ENCODE data around the gene HLCS. TPM values are rescaled to one million over a fixed set of nuclear protein-coding genes. Genes with fewer than 3 reads are reported as not detected.

The HLCS gene
- total and polyA plus RNA-seq, 2 of the 8 experiments (the other 6 are each of a cell fraction or from before 2014, with no cell fraction given), result 4.7 to 12.2 TPM

DNA sequence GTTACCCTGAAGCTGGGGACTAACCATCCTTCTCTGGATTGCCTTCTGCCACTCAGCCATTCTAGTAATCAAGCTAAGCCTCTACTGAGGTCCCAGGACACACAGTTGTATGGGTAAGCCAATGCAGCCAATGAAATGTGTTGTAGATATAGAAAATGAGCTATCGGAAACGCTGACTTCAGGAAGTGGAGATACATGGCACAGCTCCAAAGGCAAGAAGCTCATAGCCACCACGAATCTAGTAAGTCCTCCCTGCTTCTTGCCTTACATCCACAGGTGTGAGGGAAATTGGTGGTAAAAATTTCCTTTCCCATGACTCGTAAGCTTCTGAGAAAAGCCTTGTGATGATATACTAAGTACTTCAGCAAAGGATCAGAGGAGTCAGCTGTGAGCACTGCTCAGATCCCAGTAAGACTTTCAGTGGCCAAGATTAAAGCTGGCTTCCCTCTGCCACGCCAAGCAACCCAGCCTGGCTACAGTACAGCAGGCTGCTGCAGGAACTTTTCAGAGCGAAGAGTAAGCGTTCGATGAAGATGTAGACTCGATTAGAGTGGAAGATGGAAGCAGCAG, 149.8 kb downstream of the HLCS start:
- H3K56ac ChIP-seq (replicated peaks; ENCODE audit: insufficient read length, low read depth, low read length), result no peak overlapping the region
- H2BK120ac ChIP-seq (replicated peaks; ENCODE audit: low read depth, low read length), result no peak overlapping the region
- H3K36me3 ChIP-seq (ENCODE audit: control insufficient read depth in 2 of 4, insufficient read depth in 4 of 4, low read length in 3 of 4), result no peaks in the 10 kb centered on the region
- peaks cover 0 to 2% of the 10 kb centered on the region in 2 experiments for H4K20me1 ChIP-seq (replicated peaks in 1 of 2; ENCODE audit: control insufficient read depth in 1 of 2, insufficient read depth in 2 of 2, low read length in 2 of 2)
- H3K23me2 ChIP-seq (ENCODE audit: low read depth, low read length), result no peaks in the 10 kb centered on the region
- no peak overlapping the region for H3K27ac ChIP-seq (ENCODE audit: low read depth, low read length)
- no peaks in the 10 kb centered on the region for H3K79me2 ChIP-seq (ENCODE audit: control insufficient read depth in 1 of 2, insufficient read depth in 2 of 2, low read length in 2 of 2)
- H3K9me3 ChIP-seq (ENCODE audit: insufficient read depth in 2 of 2, low read depth in 1 of 2, low read length in 1 of 2), result no peaks in the 10 kb centered on the region
- no peak overlapping the region for H3K23ac ChIP-seq (ENCODE audit: insufficient read length)
- no peak overlapping the region for H3K4me3 ChIP-seq (ENCODE audit: extremely low read depth in 1 of 4, insufficient read depth in 2 of 4, low read depth in 3 of 4, low read length in 4 of 4)
- H3K27me3 ChIP-seq (replicated peaks in 1 of 4; ENCODE audit: control insufficient read depth in 3 of 4, extremely low read depth in 1 of 4, insufficient read depth in 3 of 4, low read length in 3 of 4), result no peaks in the 10 kb centered on the region
- no peak overlapping the region for H2BK15ac ChIP-seq (ENCODE audit: low read length)
- ChIA-PET CTCF (ENCODE audit: partially characterized antibody) (interaction anchor here (0.7 to 2.5 kb wide), 2 partner anchors 58 to 737 kb away, joined by 4 to 7 read pairs; no protein-coding TSS in a partner anchor), POLR2A (ENCODE audit: partially characterized antibody) (interaction anchor here (0.7 kb wide), 1 partner anchor 28 kb away, joined by 5 read pairs; no protein-coding TSS in a partner anchor)
- H3K18ac ChIP-seq (ENCODE audit: extremely low read depth, low read length), result no peak overlapping the region
- no peak overlapping the region for H4K8ac ChIP-seq (ENCODE audit: extremely low read depth, insufficient read depth, low read length)
- H2BK12ac ChIP-seq (ENCODE audit: low read depth, low read length), result no peak overlapping the region
- no peak overlapping the region for H2AFZ ChIP-seq (ENCODE audit: low read length)
- H2BK20ac ChIP-seq (ENCODE audit: low read length), result no peak overlapping the region
- no peak overlapping the region for H3K14ac ChIP-seq (ENCODE audit: insufficient read length)
- no peak for DNase-seq (ENCODE audit: low read depth in 1 of 2, low spot score in 2 of 2)
- no peak overlapping the region for H3K9ac ChIP-seq (replicated peaks in 1 of 4; ENCODE audit: extremely low read depth in 1 of 4, low read depth in 3 of 4, low read length in 3 of 4)
- 89% methylated on average over 9 of the region's 9 CpGs; no CpG with 5 or more reads in 1 of the 2 experiments for WGBS, 2 experiments (ENCODE audit: extremely low coverage in 1 of 2, insufficient coverage in 1 of 2, insufficient read length in 1 of 2, insufficient replicate concordance in 2 of 2, low coverage in 1 of 2, low lambda C conversion rate in 2 of 2, missing lambda C conversion rate in 1 of 2)
- H4K91ac ChIP-seq (replicated peaks; ENCODE audit: insufficient read length, low read length), result no peak overlapping the region
- H2BK5ac ChIP-seq (ENCODE audit: low read depth, low read length), result no peak overlapping the region
- H4K5ac ChIP-seq (ENCODE audit: insufficient read length, low read depth, low read length), result no peak overlapping the region
- peaks cover 0 to 10% (median 8%) of the 10 kb centered on the region in 4 experiments; a peak in 6 of 7 replicates for H3K4me1 ChIP-seq (replicated peaks in 1 of 4; ENCODE audit: control insufficient read depth in 3 of 4, insufficient read depth in 4 of 4, low read length in 3 of 4)
- H3K4ac ChIP-seq (replicated peaks; ENCODE audit: insufficient read length, low read depth, low read length), result no peak overlapping the region
- H3K79me1 ChIP-seq (ENCODE audit: low read depth, low read length), result no peaks in the 10 kb centered on the region
- no peak for FAIRE-seq
- no peak overlapping the region for H2AK5ac ChIP-seq (ENCODE audit: low read depth, low read length)
- no peak overlapping the region for H3K4me2 ChIP-seq (ENCODE audit: insufficient read depth in 1 of 2, low read depth in 2 of 2, low read length in 2 of 2)
- TF ChIP-seq CBX8 (IDR thresholded peaks at IDR 0.05; ENCODE audit: borderline replicate concordance, low read depth, low read length) (no peak), POLR2A (IDR thresholded peaks at IDR 0.05; ENCODE audit: control extremely low read depth in 1 of 2, low read depth in 2 of 2, low read length in 2 of 2) (no peak), CREB1 (IDR thresholded peaks at IDR 0.05) (no peak), EGR1 (IDR thresholded peaks at IDR 0.05; ENCODE audit: borderline replicate concordance, low read depth, low read length) (no peak), RFX5 (IDR thresholded peaks at IDR 0.05; ENCODE audit: borderline replicate concordance, low read depth, low read length) (no peak), SP2 (IDR thresholded peaks at IDR 0.05; ENCODE audit: low read length) (no peak), HDAC6 (IDR thresholded peaks at IDR 0.05; ENCODE audit: low read depth, low read length) (no peak), TCF12 (IDR thresholded peaks at IDR 0.05; ENCODE audit: low read depth, low read length) (no peak), POU5F1 (IDR thresholded peaks at IDR 0.05; ENCODE audit: low read depth, low read length) (no peak), SIX5 (IDR thresholded peaks at IDR 0.05; ENCODE audit: low read depth, low read length) (no peak), RAD21 (IDR thresholded peaks at IDR 0.05 in 1 of 2, conservative IDR thresholded peaks at IDR 0.05 in 1 of 2; ENCODE audit: low read depth in 2 of 2, low read length in 2 of 2) (no peak)
- TF ChIP-seq, protein P1, sequence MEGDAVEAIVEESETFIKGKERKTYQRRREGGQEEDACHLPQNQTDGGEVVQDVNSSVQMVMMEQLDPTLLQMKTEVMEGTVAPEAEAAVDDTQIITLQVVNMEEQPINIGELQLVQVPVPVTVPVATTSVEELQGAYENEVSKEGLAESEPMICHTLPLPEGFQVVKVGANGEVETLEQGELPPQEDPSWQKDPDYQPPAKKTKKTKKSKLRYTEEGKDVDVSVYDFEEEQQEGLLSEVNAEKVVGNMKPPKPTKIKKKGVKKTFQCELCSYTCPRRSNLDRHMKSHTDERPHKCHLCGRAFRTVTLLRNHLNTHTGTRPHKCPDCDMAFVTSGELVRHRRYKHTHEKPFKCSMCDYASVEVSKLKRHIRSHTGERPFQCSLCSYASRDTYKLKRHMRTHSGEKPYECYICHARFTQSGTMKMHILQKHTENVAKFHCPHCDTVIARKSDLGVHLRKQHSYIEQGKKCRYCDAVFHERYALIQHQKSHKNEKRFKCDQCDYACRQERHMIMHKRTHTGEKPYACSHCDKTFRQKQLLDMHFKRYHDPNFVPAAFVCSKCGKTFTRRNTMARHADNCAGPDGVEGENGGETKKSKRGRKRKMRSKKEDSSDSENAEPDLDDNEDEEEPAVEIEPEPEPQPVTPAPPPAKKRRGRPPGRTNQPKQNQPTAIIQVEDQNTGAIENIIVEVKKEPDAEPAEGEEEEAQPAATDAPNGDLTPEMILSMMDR (IDR thresholded peaks at IDR 0.05; ENCODE audit: control extremely low read depth in 1 of 3, insufficient read depth in 1 of 3, low read depth in 1 of 3, low read length in 3 of 3), result no peak

All from H1 (cell line).